HG03457 (cell line): ENCODE data around the gene TRIM23.
"Not testable (repeated sequence)": the region's sequence is repeated elsewhere in the genome, so short reads cannot be mapped to it uniquely, and the experiment has no call there.

Source experiments
- ATAC-seq: cut with Tn5 transposase; IDR thresholded peaks from one replicate; pipeline ENCODE4 v1.9.1; 2021; ENCODE audit warnings: moderate number of reproducible peaks; ENCODE audit not compliant: unreplicated experiment

TRIM23 gene

GRCh38 chr5:65624025-65624570 is at the start of gene TRIM23:
Gene TRIM23, minus strand, starts transcription at chr5:65624333. Its CDS starts 59 bp downstream, at chr5:65624274.
- peak; percentile 92 for ATAC-seq

GRCh38 chr5:65672796-65673195 is 48.7 kb upstream of the TRIM23 start:
- ATAC-seq: no peak

GRCh38 chr5:65668696-65669095 is 44.6 kb upstream of the TRIM23 start:
- no peak for ATAC-seq

GRCh38 chr5:65663804-65664521 is 39.8 kb upstream of the TRIM23 start:
- ATAC-seq: no peak

GRCh38 chr5:65654713-65655112 is 30.6 kb upstream of the TRIM23 start:
- no peak for ATAC-seq

GRCh38 chr5:65651144-65651543 is 27.0 kb upstream of the TRIM23 start:
- ATAC-seq: no peak

GRCh38 chr5:65647941-65648340 is 23.8 kb upstream of the TRIM23 start:
- no peak for ATAC-seq

GRCh38 chr5:65646938-65647337 is 22.8 kb upstream of the TRIM23 start:
- no peak for ATAC-seq

GRCh38 chr5:65640240-65640639 is 16.1 kb upstream of the TRIM23 start:
- ATAC-seq: no peak

- no peak for ATAC-seq
Observed at GRCh38 chr5:65630981-65631380, 6.8 kb upstream of the TRIM23 start.

GRCh38 chr5:65625743-65626142 is 1.6 kb upstream of the TRIM23 start:
- no peak for ATAC-seq

GRCh38 chr5:65624571-65625555 is 730 bp upstream of the TRIM23 start, which contains the start of the genes SHLD3 and TRAPPC13:
Gene SHLD3, plus strand, starts transcription at chr5:65625027. Its CDS starts 4,561 bp downstream, at chr5:65629588.
Gene TRAPPC13, plus strand, starts transcription at chr5:65625027. Its CDS starts 34 bp downstream, at chr5:65625061.
- ATAC-seq: peak; percentile 60

- no peak for ATAC-seq
Observed at GRCh38 chr5:65623482-65623881, 651 bp downstream of the TRIM23 start.

- not testable (repeated sequence) for ATAC-seq
Observed at GRCh38 chr5:65621961-65622360, 2.2 kb downstream of the TRIM23 start.

- no peak for ATAC-seq
Observed at GRCh38 chr5:65620021-65620420, 4.1 kb downstream of the TRIM23 start.

- no peak for ATAC-seq
Observed at GRCh38 chr5:65612298-65612907, 11.7 kb downstream of the TRIM23 start.

GRCh38 chr5:65611524-65611923 is 12.6 kb downstream of the TRIM23 start:
- no peak for ATAC-seq

GRCh38 chr5:65601761-65602160 is 22.4 kb downstream of the TRIM23 start:
- ATAC-seq: not testable (repeated sequence)

GRCh38 chr5:65588694-65589093 is 35.4 kb downstream of the TRIM23 start:
- no peak for ATAC-seq

- no peak for ATAC-seq
Observed at GRCh38 chr5:65577141-65577540, 47.0 kb downstream of the TRIM23 start.
